GM23248 (cell line): Measurements from ENCODE around the gene DYRK1A. TPM values are rescaled to one million over a fixed set of nuclear protein-coding genes. Genes with fewer than 3 reads are reported as not detected.
"Not testable (repeated sequence)": the region's sequence is repeated elsewhere in the genome, so short reads cannot be mapped to it uniquely, and the experiment has no call there.

ENCODE experiments used
- DNase-seq: peaks from one replicate; pipeline ENCODE4 v3.0.0-alpha.2; 2015
- H2AFZ ChIP-seq: fragments of 200-600 bp; sonication (generic); 2 replicates; pipeline ENCODE4 v1.6.1; 2016; ENCODE audit warnings: antibody characterized with exemption
- H3F3A ChIP-seq: fragments of 200-600 bp; sonication (generic); 2 replicates; pipeline ENCODE4 v1.6.1; 2016; ENCODE audit warnings: mild to moderate bottlenecking, antibody characterized with exemption, mixed run types; ENCODE audit not compliant: insufficient read depth
- H3K27ac ChIP-seq: fragments of 200-600 bp; sonication (generic); 2 replicates; pipeline ENCODE4 v1.5.1; 2016; ENCODE audit warnings: mild to moderate bottlenecking
- H3K27me3 ChIP-seq: fragments of 200-600 bp; sonication (generic); replicated peaks from 2 replicates; pipeline ENCODE4 v1.6.1; 2016; ENCODE audit warnings: mild to moderate bottlenecking; ENCODE audit not compliant: insufficient read depth
- H3K36me3 ChIP-seq: fragments of 200-600 bp; sonication (generic); 2 replicates; pipeline ENCODE4 v1.6.1; 2016; ENCODE audit warnings: low read depth, mild to moderate bottlenecking
- H3K4me1 ChIP-seq: fragments of 200-600 bp; sonication (generic); 2 replicates; pipeline ENCODE4 v1.6.1; 2016; ENCODE audit warnings: mild to moderate bottlenecking; ENCODE audit not compliant: insufficient read depth
- H3K4me2 ChIP-seq: fragments of 200-600 bp; sonication (generic); one replicate; pipeline ENCODE4 v1.6.1; 2016; ENCODE audit warnings: mild to moderate bottlenecking; ENCODE audit not compliant: unreplicated experiment
- H3K4me3 ChIP-seq: fragments of 200-600 bp; sonication (generic); 2 replicates; pipeline ENCODE4 v1.5.1; 2016; ENCODE audit warnings: mild to moderate bottlenecking
- H3K79me2 ChIP-seq: fragments of 200-600 bp; sonication (generic); 2 replicates; pipeline ENCODE4 v1.6.1; 2016; ENCODE audit warnings: mild to moderate bottlenecking; ENCODE audit not compliant: insufficient read depth
- H3K9ac ChIP-seq: fragments of 200-600 bp; sonication (generic); 2 replicates; pipeline ENCODE4 v1.6.1; 2016; ENCODE audit warnings: mild to moderate bottlenecking
- H3K9me2 ChIP-seq: fragments of 200-600 bp; sonication (generic); 2 replicates; pipeline ENCODE4 v1.6.1; 2016; ENCODE audit warnings: mixed run types, mild to moderate bottlenecking, moderate library complexity; ENCODE audit not compliant: insufficient read depth
- H3K9me3 ChIP-seq: fragments of 200-600 bp; sonication (generic); one replicate; pipeline ENCODE4 v1.6.1; 2017; ENCODE audit warnings: low read depth
- H4K20me1 ChIP-seq: fragments of 200-600 bp; sonication (generic); 2 replicates; pipeline ENCODE4 v1.6.0; 2016; ENCODE audit not compliant: insufficient read depth
- EZH2 ChIP-seq: fragments of 200-600 bp; sonication (generic); IDR thresholded peaks from 2 replicates; pipeline ENCODE4 v1.6.1; 2018; ENCODE audit warnings: antibody characterized with exemption, mild to moderate bottlenecking; ENCODE audit not compliant: insufficient read depth, poor library complexity, severe bottlenecking
- EZH2phosphoT487 ChIP-seq: fragments of 200-600 bp; sonication (generic); IDR thresholded peaks from 2 replicates; pipeline ENCODE4 v1.6.1; 2018; ENCODE audit warnings: antibody characterized with exemption, moderate library complexity, mild to moderate bottlenecking, low read depth; ENCODE audit not compliant: insufficient read depth
- WGBS, 2 experiments: methylation state at CpG; one replicate each; pipeline ENCODE4 v1.1.6; 2015 to 2017; ENCODE audit warnings: low lambda C conversion rate in 2 of 2, low coverage in 1 of 2; ENCODE audit errors: missing lambda C conversion rate in 2 of 2; 5-methylcytosine and 5-hydroxymethylcytosine counted together
- in situ Hi-C: fragments of 300-500 bp; cut with MboI; formaldehyde crosslinking; loops from 2 replicates; pipeline ENCODE4 v1.15.0; 2020
- polyA plus RNA-seq: library from polyadenylated mRNA; unstranded; fragments of >200 nt; fragmentation: Nextera tagmentation; extraction: Ambion mirVana; gene quantifications from 2 replicates; pipeline ENCODE4 v1.2.1, GENCODE V29; 2016
- total RNA-seq: library from RNA; depleted of rRNA; stranded (reverse); fragments of >200 nt; shearing (Covaris generic); gene quantifications from 2 replicates; pipeline ENCODE4 v1.2.3, GENCODE V29; 2014

DYRK1A gene
- total and polyA plus RNA-seq, 2 experiments from 2014 or later, result 2.5 to 41.3 TPM

- Histone ChIP-seq H3K36me3 (no peaks in the 10 kb centered on the region), H3F3A (no peaks in the 10 kb centered on the region), H3K4me2 (no peak overlapping the region), H3K4me1 (no peaks in the 10 kb centered on the region), H3K9me3 (no peaks in the 10 kb centered on the region), H3K9ac (no peak overlapping the region), H2AFZ (no peak overlapping the region), H3K9me2 (no peaks in the 10 kb centered on the region), H3K79me2 (no peaks in the 10 kb centered on the region), H3K27me3 (peaks cover 7% of the 10 kb centered on the region), H3K27ac (no peak overlapping the region), H4K20me1 (no peaks in the 10 kb centered on the region), H3K4me3 (no peak overlapping the region)
- WGBS, 2 experiments, result 48 to 54% methylated on average over 8 of the region's 8 CpGs
- no peak for TF ChIP-seq EZH2phosphoT487
- TF ChIP-seq EZH2, result no peak
- no peak for DNase-seq
- in situ Hi-C loops, result no loop called here
Measured at GRCh38 chr21:37536616-37537278, 170.2 kb downstream of the DYRK1A start.

DNA sequence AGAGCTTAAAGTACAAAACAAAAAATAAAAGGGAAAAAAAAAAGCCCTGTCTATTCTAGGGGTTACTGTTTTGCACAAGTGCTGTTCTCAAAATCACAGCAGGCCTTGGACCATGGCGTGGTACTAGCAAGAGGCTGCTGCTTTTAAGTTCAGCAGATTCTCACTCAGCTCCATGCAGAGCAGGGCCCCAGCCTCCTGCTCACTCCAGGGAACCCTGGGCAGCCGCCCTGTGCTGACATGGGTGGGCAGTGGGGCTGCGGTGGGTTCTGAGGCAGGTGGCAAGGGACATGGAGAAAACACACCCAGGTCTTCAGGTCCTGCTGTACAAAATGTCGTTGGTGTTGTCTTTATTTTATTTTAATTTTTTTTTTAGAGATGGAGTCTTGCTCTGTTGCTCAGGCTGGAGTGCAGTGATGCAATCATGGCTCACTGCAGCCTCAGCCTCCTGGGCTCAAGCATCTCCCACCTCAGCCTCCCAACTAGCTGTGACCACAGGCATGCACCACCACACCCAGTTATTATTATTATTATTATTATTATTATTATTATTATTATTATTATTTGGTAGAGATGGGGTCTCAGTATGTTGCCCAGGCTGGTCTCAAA is 170.9 kb downstream of the DYRK1A start:
- Histone ChIP-seq H3K4me1 (no peaks in the 10 kb centered on the region), H3K27ac (no peak overlapping the region), H3K36me3 (no peaks in the 10 kb centered on the region), H3K9ac (no peak overlapping the region), H2AFZ (no peak overlapping the region), H3K4me2 (no peak overlapping the region), H3K9me2 (no peaks in the 10 kb centered on the region), H3F3A (no peaks in the 10 kb centered on the region), H3K4me3 (no peak overlapping the region), H3K9me3 (no peaks in the 10 kb centered on the region), H3K27me3 (peaks cover 7% of the 10 kb centered on the region), H3K79me2 (no peaks in the 10 kb centered on the region), H4K20me1 (no peaks in the 10 kb centered on the region)
- DNase-seq, result no peak
- in situ Hi-C loops, result no loop called here
- WGBS, 2 experiments, result 70 to 71% methylated on average over 4 of the region's 4 CpGs
- TF ChIP-seq EZH2phosphoT487, result no peak
- no peak for TF ChIP-seq EZH2

DNA sequence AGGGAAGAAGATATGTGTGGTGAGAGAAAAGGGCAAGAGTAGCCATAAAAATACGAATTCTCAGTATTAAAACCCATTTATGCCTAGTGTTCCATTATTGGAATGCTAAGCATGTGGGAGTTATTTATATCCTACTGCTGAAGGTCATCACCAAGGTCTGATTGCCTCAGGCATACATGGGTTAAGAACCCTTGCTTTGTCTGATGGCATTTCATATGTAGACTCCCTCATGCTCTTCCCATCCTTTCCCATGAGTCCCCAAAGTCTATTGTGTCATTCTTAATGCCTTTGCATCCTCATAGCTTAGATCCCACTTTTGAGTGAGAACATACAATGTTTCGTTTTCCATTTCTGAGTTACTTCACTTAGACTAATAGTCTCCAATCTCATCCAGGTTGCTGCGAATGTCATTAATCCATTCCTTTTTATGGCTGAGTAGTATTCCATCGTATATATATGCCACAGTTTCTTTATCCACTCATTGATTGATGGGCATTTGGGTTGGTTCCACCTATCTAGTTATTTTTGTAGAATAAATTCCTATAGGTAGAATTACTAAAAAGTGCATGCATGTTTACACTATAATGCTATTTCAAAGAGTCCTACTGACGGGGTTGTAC is 172.5 kb downstream of the DYRK1A start:
- Histone ChIP-seq H3K9me3 (no peaks in the 10 kb centered on the region), H3K4me1 (no peaks in the 10 kb centered on the region), H3K79me2 (no peaks in the 10 kb centered on the region), H3K36me3 (no peaks in the 10 kb centered on the region), H3K27me3 (peaks cover 7% of the 10 kb centered on the region), H3K9me2 (no peaks in the 10 kb centered on the region), H3K4me3 (no peak overlapping the region), H3K4me2 (no peak overlapping the region), H4K20me1 (no peaks in the 10 kb centered on the region), H2AFZ (no peak overlapping the region), H3K9ac (no peak overlapping the region), H3F3A (no peaks in the 10 kb centered on the region), H3K27ac (no peak overlapping the region)
- in situ Hi-C loops, result no loop called here
- WGBS, 2 experiments, result 65 to 66% methylated on average over 5 of the region's 5 CpGs
- TF ChIP-seq EZH2phosphoT487 (no peak), EZH2 (no peak)
- no peak for DNase-seq

DNA sequence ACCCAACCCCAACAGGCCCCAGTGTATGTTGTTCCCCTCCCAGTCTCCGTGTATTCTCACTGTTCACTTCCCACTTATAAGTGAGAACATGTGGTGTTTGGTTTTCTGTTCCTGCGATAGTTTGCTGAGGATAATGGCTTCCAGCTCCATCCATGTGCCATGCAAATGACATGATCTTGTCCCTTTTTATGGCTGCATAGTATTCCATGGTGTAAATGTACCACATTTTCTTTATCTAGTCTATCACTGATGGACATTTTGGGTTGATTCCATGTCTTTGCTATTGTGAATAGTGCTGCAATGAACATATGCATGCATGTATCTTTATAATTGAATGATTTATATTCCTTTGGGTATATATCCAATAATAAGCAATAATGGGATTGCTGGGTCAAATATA is 174.6 kb downstream of the DYRK1A start:
- DNase-seq, H3K79me2 ChIP-seq, H3K4me1 ChIP-seq, H3K27me3 ChIP-seq, H3K9me2 ChIP-seq, H4K20me1 ChIP-seq, H3K9ac ChIP-seq, H2AFZ ChIP-seq, H3K36me3 ChIP-seq, H3F3A ChIP-seq, H3K27ac ChIP-seq, in situ Hi-C loops, H3K4me3 ChIP-seq, H3K9me3 ChIP-seq, H3K4me2 ChIP-seq: not testable (repeated sequence)
- 22 to 31% methylated on average over 2 of the region's 2 CpGs for WGBS, 2 experiments
